NT2/D1 (cell line): ENCODE measurements around the gene DMC1.

Experiments used
- DNase-seq: peaks from one replicate; pipeline ENCODE4 v3.0.0-alpha.2; 2011; ENCODE audit warnings: low read depth, low spot score
- H3K27me3 ChIP-seq: 2 replicates; pipeline ENCODE4 v1.6.0; 2011; ENCODE audit warnings: mild to moderate bottlenecking; ENCODE audit not compliant: insufficient read length, insufficient read depth
- H3K36me3 ChIP-seq: 2 replicates; pipeline ENCODE4 v1.6.1; 2011; ENCODE audit warnings: mild to moderate bottlenecking, low read length, mixed read lengths; ENCODE audit not compliant: insufficient read depth, insufficient read length
- H3K4me1 ChIP-seq: 2 replicates; pipeline ENCODE4 v1.5.1; 2011; ENCODE audit not compliant: insufficient read depth, insufficient read length
- H3K4me3 ChIP-seq: 2 replicates; pipeline ENCODE4 v1.5.1; 2011; ENCODE audit warnings: low read depth; ENCODE audit not compliant: insufficient read length
- H3K9ac ChIP-seq: 2 replicates; pipeline ENCODE4 v1.6.0; 2011; ENCODE audit warnings: low read depth; ENCODE audit not compliant: insufficient read length
- H3K9me3 ChIP-seq: 2 replicates; pipeline ENCODE4 v1.5.1; 2011; ENCODE audit warnings: mild to moderate bottlenecking, low read length; ENCODE audit not compliant: insufficient read depth
- SUZ12 ChIP-seq: IDR thresholded peaks from 2 replicates; pipeline ENCODE4 v1.6.1; 2011; ENCODE audit not compliant: insufficient read length, insufficient read depth; ENCODE audit errors: extremely low read depth
- YY1 ChIP-seq: IDR thresholded peaks from 2 replicates; pipeline ENCODE4 v1.6.1; 2011; ENCODE audit not compliant: insufficient read length, insufficient read depth
- ZNF274 ChIP-seq: IDR thresholded peaks from 2 replicates; pipeline ENCODE4 v1.6.1; 2011; ENCODE audit warnings: mild to moderate bottlenecking, low read depth, low read length

DMC1 gene

GRCh38 chr22:38487946-38488345, 82.0 kb downstream of the DMC1 start:
- Histone ChIP-seq H3K36me3 (peaks cover 93% of the 10 kb centered on the region), H3K4me3 (no peak overlapping the region), H3K9ac (no peak overlapping the region), H3K4me1 (peaks cover 7% of the 10 kb centered on the region), H3K9me3 (no peaks in the 10 kb centered on the region), H3K27me3 (no peaks in the 10 kb centered on the region)
- TF ChIP-seq ZNF274 = no peak
- TF ChIP-seq SUZ12 = no peak
- no peak for TF ChIP-seq YY1
- no peak for DNase-seq

GRCh38 chr22:38485783-38486182, 84.2 kb downstream of the DMC1 start:
- peaks cover 94% of the 10 kb centered on the region for H3K36me3 ChIP-seq

GRCh38 chr22:38484244-38484643, 85.7 kb downstream of the DMC1 start:
- Histone ChIP-seq H3K4me1 (peaks cover 4% of the 10 kb centered on the region), H3K9me3 (no peaks in the 10 kb centered on the region), H3K9ac (no peak overlapping the region), H3K36me3 (peaks cover 88% of the 10 kb centered on the region), H3K4me3 (no peak overlapping the region), H3K27me3 (no peaks in the 10 kb centered on the region)
- TF ChIP-seq SUZ12 (no peak), ZNF274 (no peak), YY1 (no peak)
- no peak for DNase-seq

More at GRCh38 chr22:38485783-38486182, 84.2 kb downstream of the DMC1 start:
- no peak for TF ChIP-seq SUZ12
- no peak for TF ChIP-seq YY1
- no peak for TF ChIP-seq ZNF274
- no peak overlapping the region for H3K4me3 ChIP-seq
- H3K9me3 ChIP-seq = no peaks in the 10 kb centered on the region
- H3K27me3 ChIP-seq = no peaks in the 10 kb centered on the region
- peaks cover 7% of the 10 kb centered on the region for H3K4me1 ChIP-seq
- no peak overlapping the region for H3K9ac ChIP-seq
- no peak for DNase-seq

DNA sequence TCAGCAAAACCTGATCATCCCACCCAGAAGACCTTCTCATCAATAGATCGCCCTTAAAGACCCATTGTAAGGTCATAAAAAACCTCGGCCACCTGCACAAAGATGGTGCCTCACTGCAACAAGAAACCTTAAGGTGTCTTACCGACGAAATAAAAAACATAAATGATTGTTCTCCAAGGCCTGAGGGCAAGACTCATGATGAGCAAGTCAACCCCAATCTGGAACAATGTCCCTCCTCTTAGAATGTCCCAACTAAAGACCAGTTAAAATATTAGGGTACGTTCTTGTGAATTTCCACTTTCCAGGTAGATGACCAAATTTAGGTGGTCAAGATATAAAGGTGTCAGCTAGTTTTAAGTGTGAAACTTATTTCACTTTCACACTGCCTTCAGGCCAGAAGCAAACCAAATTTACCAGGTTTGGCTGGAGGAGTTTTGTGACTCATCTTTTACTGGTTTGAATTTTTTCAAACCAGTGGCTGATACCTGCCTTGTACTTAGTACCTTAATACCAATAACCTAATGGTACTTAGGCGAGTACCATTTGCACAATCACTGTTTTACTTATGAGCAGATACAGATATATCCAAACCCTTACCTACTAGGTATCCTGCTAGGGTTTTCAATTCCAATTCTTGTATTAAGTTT, 87.2 kb downstream of the DMC1 start:
- Histone ChIP-seq H3K9ac (no peak overlapping the region), H3K27me3 (no peaks in the 10 kb centered on the region), H3K36me3 (peaks cover 81% of the 10 kb centered on the region), H3K4me3 (no peak overlapping the region), H3K9me3 (no peaks in the 10 kb centered on the region), H3K4me1 (peaks cover 4% of the 10 kb centered on the region)
- no peak for DNase-seq
- TF ChIP-seq ZNF274 (no peak), YY1 (no peak), SUZ12 (no peak)

GRCh38 chr22:38481871-38482332, 88.1 kb downstream of the DMC1 start:
- no peak overlapping the region for H3K4me3 ChIP-seq
- peaks cover 74% of the 10 kb centered on the region for H3K36me3 ChIP-seq
- peaks cover 4% of the 10 kb centered on the region for H3K4me1 ChIP-seq
- TF ChIP-seq YY1 (no peak), ZNF274 (no peak), SUZ12 (no peak)
- DNase-seq = no peak
- no peaks in the 10 kb centered on the region for H3K9me3 ChIP-seq
- no peak overlapping the region for H3K9ac ChIP-seq
- no peaks in the 10 kb centered on the region for H3K27me3 ChIP-seq

GRCh38 chr22:38481162-38481870, 88.7 kb downstream of the DMC1 start:
- H3K9me3 ChIP-seq = no peaks in the 10 kb centered on the region
- TF ChIP-seq ZNF274 (no peak), YY1 (no peak), SUZ12 (no peak)
- H3K9ac ChIP-seq = no peak overlapping the region
- no peaks in the 10 kb centered on the region for H3K27me3 ChIP-seq
- DNase-seq = no peak
- H3K4me1 ChIP-seq = peaks cover 4% of the 10 kb centered on the region
- H3K36me3 ChIP-seq = peaks cover 68% of the 10 kb centered on the region
- H3K4me3 ChIP-seq = no peak overlapping the region

DNA sequence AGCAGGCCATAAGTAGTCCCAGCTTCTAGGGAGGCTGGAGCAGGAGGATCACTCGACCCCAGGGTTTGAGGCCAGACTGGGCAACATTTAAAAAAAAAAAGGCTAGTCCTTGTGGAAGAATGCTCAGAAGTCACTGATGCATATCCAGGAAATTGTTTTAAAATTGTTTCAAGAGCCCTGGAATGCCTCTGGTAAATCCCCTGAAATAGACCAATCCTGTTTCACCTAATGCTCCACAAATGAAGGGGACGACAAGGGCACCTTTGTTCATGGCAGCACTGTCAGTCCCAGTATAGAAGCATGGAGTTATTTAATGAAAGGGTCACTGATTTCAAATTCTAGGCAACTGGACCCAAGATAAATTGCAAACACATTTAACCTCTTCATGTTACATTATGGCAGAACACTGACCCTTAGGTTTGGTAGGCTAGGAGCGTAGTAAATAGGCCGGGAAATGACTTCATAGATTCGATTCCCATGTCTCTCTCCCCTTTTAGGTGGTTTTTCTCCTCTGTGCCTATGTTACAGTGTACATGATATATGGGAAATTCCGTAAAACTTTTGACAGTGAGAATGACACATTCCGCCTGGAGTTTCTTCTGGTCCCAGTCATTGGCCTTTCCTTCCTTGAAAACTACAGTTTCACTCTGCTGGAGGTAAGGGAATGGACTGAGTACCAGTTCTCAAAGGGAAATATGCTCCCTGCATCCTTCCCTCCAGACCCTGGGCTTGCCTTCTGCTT, 90.7 kb downstream of the DMC1 start:
- TF ChIP-seq SUZ12 = no peak
- TF ChIP-seq ZNF274 = no peak
- TF ChIP-seq YY1 = no peak
- H3K27me3 ChIP-seq = no peaks in the 10 kb centered on the region
- no peaks in the 10 kb centered on the region for H3K9me3 ChIP-seq
- no peak overlapping the region for H3K4me3 ChIP-seq
- peaks cover 3% of the 10 kb centered on the region for H3K4me1 ChIP-seq
- no peak for DNase-seq
- H3K36me3 ChIP-seq = peaks cover 52% of the 10 kb centered on the region
- H3K9ac ChIP-seq = no peak overlapping the region
